GM11168 (cell line): Measurements from ENCODE around the gene NPHP4.

Experiments
- in situ Hi-C: fragments of 300-500 bp; cut with MboI; formaldehyde crosslinking; loops from one replicate; pipeline ENCODE4 v1.12.0; 2022; ENCODE audit warnings: low sequenced_read_pairs; ENCODE audit not compliant: unreplicated experiment

The NPHP4 gene

DNA sequence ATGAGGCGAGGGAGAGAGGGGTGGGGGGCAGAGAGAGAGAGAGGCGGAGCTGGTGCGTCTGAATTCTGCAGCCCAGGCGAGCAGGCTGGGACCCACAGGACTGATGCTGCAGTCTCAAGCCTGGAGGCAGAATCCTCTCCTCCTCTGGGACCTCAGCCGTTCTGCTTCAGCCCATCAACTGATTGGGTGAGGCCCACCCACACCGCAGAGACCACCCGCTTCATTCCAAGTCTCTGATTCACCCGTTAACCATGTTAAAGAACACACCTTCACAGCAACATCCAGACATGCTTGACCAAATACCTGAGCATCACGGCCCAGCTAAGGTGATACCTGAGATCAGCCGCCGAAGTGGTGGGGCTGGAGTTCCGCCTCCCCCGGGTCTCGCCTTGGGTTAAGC, 147.8 kb downstream of the NPHP4 start:
- in situ Hi-C loops = no loop called here

DNA sequence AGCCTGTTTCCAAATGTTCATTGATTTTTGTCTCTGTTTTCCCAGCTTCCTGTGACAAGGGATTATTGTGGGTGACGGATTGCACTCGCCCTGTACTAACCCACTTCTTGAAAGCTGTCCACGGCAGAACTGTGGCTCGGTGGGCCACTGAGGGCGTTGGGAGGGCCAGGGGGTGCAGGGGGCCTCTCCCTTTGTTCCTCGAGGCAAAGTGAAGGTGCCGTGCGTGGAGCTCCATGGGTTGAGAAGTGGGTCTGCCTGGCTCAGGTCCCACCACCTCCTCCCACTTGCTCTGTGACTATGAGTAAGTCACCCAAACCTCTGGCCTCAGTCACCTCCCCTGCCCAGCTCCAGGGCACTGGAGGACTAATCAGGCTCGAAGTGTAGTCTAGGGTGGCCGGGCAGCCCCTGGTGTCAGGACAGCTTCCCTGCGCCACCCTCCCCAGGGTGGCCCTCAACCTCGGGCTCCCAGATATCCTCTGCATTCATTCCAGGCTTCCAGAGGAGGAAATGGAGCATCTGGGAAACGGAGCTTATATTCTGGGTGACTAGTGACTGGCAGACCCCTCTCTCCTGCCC, 148.6 kb downstream of the NPHP4 start:
- in situ Hi-C loops = no loop called here

DNA sequence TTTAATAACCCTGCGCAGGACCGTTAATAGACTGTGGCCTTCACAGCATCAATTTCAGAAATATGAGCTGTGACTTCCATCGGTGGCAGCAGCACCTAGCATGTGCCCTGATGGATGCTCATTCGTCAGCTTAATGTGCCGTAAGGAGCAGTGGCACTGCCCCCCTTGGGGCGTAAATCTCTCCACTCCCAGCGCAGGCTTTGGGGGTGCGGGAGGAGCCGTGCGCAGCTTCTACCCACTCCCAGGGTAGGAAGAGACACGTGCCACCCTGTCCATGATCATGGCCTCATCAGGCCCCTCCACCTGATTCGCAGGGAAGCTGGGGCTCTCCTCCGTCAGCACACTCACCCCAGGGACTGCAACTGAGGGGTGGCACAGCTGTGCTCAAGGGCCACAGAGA, 149.5 kb downstream of the NPHP4 start:
- in situ Hi-C loops = no loop called here

DNA sequence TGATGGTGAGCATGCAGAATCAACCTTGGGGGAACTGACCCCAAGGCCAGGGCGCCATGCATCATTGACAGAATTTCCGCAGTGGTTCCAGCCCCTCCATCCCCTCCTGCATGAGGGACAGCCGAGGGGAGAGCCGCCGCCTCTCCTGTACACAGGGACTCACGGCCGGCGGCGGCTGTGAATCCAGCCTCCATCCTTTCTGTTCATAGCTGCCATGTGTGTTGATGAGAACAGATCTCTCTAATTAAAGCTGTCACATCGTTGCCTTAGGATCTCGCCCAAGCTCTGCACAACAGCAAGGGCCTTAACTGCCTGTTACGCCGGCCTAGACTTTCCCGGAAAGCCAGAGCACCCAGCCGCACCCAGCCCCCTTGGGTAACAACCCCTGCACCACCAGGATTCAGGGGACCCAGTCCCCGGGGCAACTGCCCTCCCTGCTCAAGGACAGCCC, 151.6 kb downstream of the NPHP4 start:
- in situ Hi-C loops = no loop called here

DNA sequence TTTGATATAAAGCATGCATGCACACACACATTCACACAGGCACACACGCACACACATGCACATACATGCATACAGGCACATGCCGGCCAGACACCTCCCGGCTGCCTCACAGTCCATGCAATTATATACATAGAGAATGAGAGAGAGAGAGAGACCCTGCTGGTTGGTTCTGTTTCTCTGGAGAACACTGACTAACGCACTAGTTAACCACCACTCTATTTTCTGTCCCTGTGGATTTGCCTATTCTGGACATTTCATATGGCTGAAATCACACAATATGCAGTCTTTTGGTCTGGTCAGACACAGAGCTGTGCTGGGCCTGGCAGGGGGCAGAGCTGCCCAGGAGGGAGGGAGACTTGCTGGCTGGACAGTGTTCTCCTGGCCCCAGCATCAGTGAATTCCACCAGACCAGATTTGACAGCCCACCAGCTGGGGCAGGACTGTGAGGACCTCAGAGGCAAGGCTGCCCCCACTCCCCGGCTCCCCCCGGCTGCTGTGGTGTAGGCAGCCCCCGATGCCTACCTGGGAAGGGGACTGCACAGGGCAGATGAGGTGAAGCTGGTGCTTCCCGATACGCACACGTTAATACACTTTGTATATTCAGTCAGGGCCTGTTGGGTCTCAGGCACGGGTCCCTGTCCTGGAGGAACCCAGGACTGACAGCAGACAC, 152.2 kb downstream of the NPHP4 start:
- in situ Hi-C loops = no loop called here

DNA sequence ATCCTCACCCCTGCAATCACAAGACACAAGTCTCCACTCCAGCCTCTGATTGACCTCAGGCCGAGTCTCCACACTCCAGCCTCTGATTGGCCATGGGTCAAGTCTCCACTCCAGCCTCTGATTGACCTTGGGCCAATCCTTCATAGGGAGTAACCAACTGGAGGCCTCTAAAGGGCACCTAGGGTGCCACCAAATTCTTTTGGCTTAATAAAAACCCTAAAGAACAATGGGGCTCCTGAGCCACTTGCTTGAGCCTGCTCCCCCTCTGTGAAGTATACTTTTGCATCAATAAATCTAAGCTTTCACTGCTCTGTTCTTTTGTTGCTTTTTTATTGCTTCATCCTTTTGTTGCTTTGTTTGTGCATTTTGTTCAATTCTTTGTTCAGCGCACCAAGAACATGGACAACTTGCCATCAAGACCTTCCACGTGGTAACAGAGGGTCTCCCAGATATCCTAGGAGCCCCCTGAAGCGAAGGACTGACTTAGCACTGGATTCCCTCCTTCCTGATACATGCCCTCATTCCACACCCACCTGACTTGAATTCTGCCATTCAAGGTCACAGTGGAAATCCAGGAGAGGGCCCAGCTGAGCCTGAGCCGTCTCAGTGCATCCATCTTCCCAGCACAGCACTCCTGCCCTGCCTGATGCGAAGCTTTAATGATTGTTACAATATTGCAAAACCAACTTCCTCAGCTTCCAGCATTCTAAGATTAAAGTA, 152.9 kb downstream of the NPHP4 start:
- in situ Hi-C loops = no loop called here

DNA sequence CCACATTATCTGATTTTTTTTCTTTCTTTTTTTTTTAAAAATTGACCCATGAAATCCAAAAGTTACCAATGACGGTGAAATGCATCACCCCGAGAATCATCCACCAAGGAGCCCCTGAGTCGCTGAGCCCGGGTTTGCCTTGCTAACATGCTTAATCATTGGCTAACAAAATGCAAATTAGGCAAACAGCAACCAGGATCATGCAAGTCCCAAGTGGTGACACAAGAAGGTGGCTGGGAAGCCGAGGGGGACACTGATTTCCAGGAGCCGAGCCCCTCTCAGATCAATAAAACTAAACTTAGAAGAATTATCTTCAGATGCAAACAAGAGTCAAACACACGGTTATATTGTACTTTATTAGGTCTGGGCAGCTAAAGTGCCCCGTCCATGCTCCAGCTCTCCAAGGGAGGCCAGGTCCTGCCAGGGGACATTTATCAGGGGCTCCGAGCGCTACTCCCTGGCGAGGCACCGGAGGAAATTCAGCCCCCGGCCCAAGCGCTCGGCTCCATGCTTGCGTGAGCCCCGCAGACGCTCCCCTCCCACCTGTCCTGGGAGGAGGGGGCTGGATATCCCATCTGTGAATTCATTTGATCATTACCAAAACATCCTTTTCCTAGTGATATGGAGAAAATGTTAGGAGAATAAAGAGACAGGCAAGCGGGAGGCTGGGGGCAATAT, 154.1 kb downstream of the NPHP4 start:
- in situ Hi-C loops = no loop called here

DNA sequence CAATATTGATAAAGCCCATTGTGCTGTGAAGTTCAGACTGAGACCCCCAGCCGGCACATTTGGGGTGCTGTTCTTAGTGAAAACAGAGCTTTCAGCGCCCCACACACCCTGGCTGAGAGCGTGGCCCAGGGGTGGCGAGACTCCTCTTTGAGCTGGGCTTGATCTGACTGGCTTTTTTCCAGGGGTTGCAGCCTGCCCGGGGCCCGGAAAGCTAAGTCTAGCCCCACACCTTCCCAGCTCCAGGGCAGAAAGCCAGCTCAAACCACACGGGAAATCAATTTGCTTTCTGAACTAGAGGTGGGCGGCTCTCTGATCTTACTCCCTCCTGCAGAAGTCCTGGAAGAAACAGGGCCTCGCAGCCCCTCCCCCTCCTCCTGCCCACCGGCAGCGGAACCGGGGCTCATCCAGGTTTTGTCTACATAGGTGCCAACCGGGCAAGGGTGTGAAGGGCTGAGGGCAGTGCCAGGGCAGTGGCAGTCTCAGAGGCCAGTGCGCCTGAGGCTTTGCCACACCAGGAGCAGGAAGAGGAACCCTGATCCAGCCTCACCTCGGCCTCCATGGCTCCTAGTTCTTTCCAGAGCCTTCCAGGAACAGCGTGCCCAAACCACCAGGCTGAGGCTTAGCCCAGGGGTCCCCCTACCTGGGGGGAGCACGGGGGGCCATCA, 155.3 kb downstream of the NPHP4 start:
- in situ Hi-C loops = no loop called here

DNA sequence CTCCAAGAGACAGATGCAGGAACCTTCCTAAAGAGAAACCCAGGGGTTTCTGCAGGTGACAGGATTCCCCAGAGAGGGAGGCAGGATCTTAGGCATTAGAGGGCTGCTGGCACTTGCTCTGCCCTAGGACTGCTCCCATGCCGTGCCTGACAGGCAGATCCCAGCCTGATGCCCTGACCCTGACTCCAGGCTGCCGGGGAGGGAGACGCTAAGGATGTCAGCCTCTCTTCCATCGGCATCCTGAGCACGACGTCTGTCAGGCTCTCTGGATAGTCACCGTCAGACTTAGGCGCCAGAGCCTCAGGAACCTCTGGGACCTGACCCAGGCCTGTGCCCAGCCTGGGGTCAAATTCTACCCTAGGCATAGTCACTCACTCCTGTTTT, 157.1 kb downstream of the NPHP4 start:
- in situ Hi-C loops = no loop called here

DNA sequence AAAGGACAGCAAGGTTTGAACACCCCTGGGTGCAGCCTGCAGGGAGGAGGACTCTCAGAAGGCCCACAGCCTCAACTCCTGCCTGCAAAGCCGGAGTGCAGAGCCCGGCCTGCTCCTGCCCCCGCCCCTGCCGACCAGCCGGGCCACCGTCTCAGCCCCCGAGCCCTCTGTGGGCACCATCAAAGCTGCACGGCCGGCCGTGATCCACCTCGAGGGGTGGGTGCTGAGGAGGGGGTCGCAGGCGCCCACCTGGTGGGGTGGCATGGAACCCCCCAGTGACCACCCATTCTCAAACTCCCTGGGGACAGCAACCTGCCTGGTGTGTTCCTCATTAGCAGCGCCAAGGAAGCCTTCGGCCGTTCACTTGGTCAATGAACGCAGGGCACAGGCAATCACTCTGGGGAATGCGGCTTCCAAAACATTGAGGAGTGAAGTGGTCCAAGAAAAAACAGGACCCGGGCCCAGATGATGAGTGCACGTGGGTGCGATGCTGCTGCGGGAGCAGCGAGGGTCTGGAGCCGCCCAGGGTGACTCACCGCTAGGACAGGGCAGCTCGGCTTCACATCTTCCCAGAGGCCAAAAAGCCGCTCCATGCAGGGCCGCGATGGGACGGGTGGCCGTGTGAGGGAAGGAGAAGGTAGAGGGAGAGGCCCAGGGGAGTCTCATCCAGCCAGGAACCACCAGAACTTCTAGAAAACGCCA, 157.6 kb downstream of the NPHP4 start:
- in situ Hi-C loops = no loop called here

DNA sequence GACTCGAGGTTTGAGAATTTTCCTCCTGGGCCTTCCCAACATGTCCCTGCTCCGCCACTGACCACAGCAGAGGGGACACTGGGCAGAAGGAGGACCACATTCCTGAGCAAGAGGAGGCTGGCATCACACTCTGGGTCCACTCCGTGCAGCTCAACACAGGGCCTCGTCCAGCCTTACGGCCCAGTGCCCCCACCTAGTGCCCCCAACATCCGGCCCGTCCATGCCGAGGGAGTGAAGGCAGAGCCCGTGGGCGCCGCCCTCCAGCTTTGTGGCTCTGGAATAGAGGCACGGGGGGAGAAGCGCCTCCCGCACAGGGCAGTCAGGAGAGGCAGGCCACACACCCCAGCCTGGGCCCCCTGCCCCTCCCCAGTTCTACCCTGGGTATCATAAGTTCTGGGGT, 158.3 kb downstream of the NPHP4 start:
- in situ Hi-C loops = no loop called here

DNA sequence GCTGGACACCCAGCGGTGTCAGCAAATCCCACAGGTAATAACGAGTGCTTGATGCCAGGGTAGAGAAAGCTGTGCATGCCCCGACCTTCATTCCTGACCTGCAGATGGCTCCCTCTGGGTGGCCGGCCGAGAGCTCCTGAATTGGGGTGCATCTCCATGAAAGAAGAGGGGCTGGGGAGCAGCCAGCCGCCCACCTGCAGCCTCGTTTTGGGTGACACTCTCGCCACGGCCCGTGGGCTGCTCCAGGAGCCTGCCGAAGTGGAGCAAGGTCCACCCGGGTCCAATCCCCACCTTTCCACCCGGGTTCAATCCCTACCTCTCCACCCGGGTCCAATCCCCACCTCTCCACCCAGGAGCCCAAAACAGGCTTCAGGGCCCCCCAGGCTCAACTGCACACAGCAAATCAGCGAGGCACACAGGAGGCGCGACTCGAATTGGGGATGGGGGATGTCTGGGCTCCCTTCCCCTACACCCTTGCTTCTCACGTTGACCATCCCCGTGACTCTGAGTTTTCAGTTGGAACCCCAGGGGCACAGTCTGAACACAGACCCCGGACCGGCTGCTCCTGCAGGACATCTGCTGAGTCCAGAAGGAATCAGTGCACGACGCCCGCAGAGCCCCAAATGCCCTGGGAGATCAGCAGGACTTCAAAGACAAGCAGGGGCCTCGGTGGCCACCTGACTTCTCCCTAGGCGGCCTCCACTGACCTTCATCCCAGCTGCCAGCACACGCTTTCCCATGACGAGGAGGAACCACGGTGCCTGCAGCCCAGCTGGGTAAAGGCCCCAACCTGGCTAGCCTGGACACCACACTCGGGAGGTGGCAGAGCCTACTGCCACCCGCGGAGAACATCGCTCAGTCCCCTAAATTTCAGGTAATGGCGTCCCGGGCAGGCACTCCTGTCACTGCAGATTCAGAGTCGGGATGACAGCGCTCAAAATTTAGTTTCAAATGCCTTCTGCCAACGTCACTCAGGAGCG, 159.0 kb downstream of the NPHP4 start:
- in situ Hi-C loops = no loop called here

DNA sequence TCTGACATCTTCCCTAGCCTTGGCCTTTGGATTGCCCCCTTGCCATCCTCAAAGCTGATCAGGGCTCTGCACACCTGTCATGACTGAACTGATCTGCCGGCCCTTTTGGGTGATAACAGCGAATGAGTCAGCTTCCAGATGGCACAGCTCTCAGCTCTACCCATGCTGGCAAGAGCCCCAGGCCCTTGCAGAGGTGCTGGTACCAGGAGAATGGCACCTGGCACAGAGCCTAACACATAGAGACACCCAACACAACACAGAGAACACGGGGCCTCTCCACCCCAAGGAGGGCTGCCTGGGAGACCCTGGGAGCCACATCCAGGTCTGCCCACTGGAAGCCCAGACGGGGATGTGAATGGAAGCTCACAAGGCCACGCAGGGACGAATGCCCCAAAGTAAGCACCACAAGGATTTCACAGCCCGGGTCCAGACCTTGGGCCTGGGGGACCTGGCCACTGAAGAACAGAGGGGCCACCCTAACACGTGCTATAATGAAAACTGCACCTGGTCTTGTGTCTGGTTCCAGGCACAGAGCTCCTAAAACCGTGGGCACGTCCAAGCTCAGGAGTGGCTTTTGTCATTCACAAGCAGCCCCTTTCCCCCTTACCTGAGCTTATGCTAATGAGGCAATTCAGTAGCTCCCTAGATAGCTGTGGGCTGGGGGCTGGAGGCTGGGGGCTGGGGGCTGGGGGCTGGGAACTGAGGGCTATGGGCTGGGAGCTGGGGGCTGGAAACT, 160.5 kb downstream of the NPHP4 start:
- in situ Hi-C loops = no loop called here

DNA sequence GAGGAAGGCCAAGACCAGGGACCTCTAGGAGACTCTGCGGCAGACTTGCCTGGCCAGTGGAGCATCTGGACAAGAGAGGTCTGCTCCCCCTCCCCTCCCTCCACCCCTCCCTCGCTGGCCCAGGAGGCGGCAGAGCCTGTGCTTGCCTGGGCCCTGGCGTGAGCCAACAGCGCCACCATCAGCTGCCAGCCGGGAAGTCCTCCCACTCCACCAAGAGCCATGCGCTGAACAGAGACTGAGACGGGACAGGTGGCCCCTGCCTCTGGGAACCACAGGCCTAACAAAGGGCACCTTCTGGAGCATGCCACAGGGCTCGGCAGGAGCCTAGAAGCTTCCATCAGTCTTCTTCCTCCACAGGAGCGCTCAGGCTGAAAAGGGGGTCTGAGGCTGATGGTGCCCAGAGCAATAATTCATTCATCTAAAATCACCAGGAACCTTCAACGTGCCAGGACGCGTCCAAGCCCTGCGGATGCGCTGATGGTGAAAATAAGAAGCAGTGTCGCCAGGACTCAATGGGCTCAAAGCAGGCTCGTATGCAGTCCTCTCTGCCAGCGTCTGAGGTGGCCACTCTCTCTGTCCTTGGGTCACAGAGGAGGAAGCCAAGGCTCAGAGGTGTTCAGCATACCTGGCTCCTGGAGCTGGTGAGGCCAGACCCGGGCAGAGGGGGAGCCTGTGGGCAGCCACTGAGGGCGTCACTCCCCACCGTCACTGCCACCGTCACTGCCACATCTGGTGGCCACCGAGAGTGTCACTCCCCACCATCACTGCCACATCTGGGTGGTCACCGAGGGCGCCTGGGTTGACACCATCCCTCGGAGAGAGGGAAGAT, 161.2 kb downstream of the NPHP4 start:
- in situ Hi-C loops = no loop called here

DNA sequence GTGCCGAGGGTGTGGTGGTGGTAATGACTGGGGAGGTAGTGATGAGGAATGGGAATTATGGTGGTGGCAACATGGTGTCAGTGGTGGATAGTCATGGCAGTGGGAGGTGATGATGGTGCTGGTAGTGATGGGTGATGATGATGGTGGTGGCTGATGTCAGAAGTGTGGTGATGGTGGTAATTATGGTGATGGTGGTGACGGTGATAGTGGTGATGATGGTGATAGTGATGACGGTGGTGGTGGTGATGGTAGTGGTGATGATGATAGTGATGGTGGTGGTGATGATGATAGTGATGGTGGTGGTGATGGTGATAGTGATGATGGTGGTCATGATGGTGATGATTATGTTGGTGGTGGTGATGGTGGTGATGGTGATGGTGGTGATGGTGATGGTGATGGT, 162.8 kb downstream of the NPHP4 start:
- in situ Hi-C loops = no loop called here

DNA sequence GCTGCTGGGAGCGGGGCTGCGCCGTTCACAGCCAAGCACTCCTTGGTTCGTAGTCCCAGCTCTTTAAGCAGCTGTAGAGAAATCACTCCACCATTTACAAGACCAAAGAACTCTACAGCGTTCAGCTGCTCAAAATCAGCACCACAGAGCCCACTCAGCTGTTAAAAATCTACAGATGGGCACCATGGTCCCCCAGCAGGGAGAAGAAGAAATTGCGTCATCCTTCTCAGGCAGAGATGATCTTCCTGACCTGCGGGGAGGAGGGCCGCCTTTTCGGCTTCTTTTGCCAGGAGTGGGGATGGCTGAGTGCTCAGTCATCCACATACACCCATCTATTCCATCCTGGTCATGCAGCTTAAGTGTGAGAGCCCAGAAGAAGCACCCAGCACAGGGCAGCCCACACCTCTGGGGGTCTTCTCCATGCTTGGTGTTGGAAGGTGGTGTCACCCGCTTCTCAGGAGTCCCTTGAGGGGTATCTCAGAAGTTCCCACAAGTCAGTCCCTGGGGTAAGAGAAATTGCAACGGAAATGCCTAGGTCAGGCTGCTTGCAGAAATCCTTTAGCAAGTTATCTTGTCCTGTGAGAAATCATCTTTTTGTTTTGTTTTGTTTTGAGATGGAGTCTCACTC, 163.8 kb downstream of the NPHP4 start:
- in situ Hi-C loops = no loop called here

DNA sequence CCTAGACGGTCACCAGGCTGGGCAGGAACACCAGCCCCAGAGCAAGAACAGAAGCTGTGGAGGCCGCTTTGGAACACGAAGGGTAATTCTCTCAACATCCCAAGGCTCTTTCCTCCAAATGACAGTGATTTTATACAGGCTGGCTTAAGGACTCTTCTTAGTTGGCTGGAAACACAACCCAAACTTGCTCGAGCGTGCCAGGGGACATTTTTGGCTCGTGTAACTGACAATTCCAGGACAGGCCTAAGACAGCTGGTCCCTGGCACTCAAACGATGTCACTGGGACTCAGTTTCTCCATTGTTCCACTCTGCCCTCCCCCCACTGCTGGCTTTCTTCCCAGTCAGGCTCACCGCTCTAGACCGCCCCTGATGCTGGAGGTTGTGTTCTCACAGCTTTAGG, 164.7 kb downstream of the NPHP4 start:
- in situ Hi-C loops = no loop called here
